ENCODE data around the gene HES1. TPM values are rescaled to one million over a fixed set of nuclear protein-coding genes. Genes with fewer than 3 reads are reported as not detected.

Gene HES1
- total and polyA plus RNA-seq, 9 of the 15 experiments (the other 6 are each of a cell fraction or from before 2014, with no cell fraction given): 3.4 to 37.0 (median 19.3) TPM

- TF ChIP-seq, protein P1, sequence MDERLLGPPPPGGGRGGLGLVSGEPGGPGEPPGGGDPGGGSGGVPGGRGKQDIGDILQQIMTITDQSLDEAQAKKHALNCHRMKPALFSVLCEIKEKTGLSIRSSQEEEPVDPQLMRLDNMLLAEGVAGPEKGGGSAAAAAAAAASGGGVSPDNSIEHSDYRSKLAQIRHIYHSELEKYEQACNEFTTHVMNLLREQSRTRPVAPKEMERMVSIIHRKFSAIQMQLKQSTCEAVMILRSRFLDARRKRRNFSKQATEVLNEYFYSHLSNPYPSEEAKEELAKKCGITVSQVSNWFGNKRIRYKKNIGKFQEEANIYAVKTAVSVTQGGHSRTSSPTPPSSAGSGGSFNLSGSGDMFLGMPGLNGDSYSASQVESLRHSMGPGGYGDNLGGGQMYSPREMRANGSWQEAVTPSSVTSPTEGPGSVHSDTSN (CRISPR knock-in tag; IDR thresholded peaks at IDR 0.05; ENCODE audit: low read depth): no peak
- TF ChIP-seq, protein P1 (tag; conservative IDR thresholded peaks at IDR 0.05; ENCODE audit: low read depth): no peak
- TF ChIP-seq RCOR1 (IDR thresholded peaks at IDR 0.05; ENCODE audit: borderline replicate concordance in 1 of 2, low read depth in 2 of 2, low read length in 2 of 2): peak in 1 of 2 experiments; percentile 28; a peak in 2 of 4 replicates
- no peak for TF ChIP-seq NFXL1 (CRISPR knock-in tag; IDR thresholded peaks at IDR 0.05)
- TF ChIP-seq ZFP30 (CRISPR knock-in tag; IDR thresholded peaks at IDR 0.05; ENCODE audit: borderline replicate concordance): no peak
- peak; percentile 45 for TF ChIP-seq SMAD1 (IDR thresholded peaks at IDR 0.05; ENCODE audit: low read depth, low read length, partially characterized antibody)
- TF ChIP-seq RBM22 (IDR thresholded peaks at IDR 0.05; ENCODE audit: low read depth, low read length, poor library complexity, severe bottlenecking): peak; percentile 52
- 0 out of 2 replicates have a peak, but pooled peaks have one; percentile 72 for TF ChIP-seq DPF2 (IDR thresholded peaks at IDR 0.05)
- TF ChIP-seq MAZ (CRISPR knock-in tag; conservative IDR thresholded peaks at IDR 0.05 in 1 of 2, IDR thresholded peaks at IDR 0.05 in 1 of 2): peak; percentile 71 to 88; a peak in 3 of 4 replicates
- TF ChIP-seq ZNF764 (CRISPR knock-in tag; IDR thresholded peaks at IDR 0.05; ENCODE audit: low read depth): 0 out of 2 replicates have a peak, but pooled peaks have one; percentile 12
- TF ChIP-seq RAD21 (CRISPR knock-in tag; conservative IDR thresholded peaks at IDR 0.05 in 1 of 2, IDR thresholded peaks at IDR 0.05 in 1 of 2): peak; percentile 40 to 47
- 0 out of 2 replicates have a peak, but pooled peaks have one; percentile 20 for TF ChIP-seq ZNF583 (CRISPR knock-in tag; IDR thresholded peaks at IDR 0.05)
- TF ChIP-seq NR4A1 (CRISPR knock-in tag; IDR thresholded peaks at IDR 0.05): 0 out of 2 replicates have a peak, but pooled peaks have one; percentile 78
- TF ChIP-seq NR4A1 (tag; IDR thresholded peaks at IDR 0.05): no peak
- TF ChIP-seq, protein P2, sequence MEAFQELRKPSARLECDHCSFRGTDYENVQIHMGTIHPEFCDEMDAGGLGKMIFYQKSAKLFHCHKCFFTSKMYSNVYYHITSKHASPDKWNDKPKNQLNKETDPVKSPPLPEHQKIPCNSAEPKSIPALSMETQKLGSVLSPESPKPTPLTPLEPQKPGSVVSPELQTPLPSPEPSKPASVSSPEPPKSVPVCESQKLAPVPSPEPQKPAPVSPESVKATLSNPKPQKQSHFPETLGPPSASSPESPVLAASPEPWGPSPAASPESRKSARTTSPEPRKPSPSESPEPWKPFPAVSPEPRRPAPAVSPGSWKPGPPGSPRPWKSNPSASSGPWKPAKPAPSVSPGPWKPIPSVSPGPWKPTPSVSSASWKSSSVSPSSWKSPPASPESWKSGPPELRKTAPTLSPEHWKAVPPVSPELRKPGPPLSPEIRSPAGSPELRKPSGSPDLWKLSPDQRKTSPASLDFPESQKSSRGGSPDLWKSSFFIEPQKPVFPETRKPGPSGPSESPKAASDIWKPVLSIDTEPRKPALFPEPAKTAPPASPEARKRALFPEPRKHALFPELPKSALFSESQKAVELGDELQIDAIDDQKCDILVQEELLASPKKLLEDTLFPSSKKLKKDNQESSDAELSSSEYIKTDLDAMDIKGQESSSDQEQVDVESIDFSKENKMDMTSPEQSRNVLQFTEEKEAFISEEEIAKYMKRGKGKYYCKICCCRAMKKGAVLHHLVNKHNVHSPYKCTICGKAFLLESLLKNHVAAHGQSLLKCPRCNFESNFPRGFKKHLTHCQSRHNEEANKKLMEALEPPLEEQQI (IDR thresholded peaks at IDR 0.05): no peak
- no peak for TF ChIP-seq ZNF143 (CRISPR knock-in tag; IDR thresholded peaks at IDR 0.05)
- TF ChIP-seq, protein P3, sequence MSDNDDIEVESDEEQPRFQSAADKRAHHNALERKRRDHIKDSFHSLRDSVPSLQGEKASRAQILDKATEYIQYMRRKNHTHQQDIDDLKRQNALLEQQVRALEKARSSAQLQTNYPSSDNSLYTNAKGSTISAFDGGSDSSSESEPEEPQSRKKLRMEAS (CRISPR knock-in tag; IDR thresholded peaks at IDR 0.05): peak; percentile 49; the same call in 1 of the 2 replicates
- peak; percentile 63; the same call in 1 of the 2 replicates for TF ChIP-seq THAP12 (CRISPR knock-in tag; IDR thresholded peaks at IDR 0.05)
- TF ChIP-seq HMGN3 (IDR thresholded peaks at IDR 0.05; ENCODE audit: borderline replicate concordance, extremely low read depth, insufficient read length, low read depth, low read length): peak; percentile 96
Observed at GRCh38 chr3:194141415-194142155, 5.6 kb downstream of the HES1 start (continued).
